Breast epithelium (tissue), 3 donors: ENCODE measurements around the gene CD300E.

Source experiments
- CTCF ChIP-seq, 3 donors: fragments of 450-650 bp; IDR thresholded peaks; one replicate each; pipeline ENCODE4 v1.5.1; 2016 to 2017; ENCODE audit warnings: antibody characterized with exemption in 3 of 3, mild to moderate bottlenecking in 3 of 3, moderate library complexity in 3 of 3
- POLR2A ChIP-seq: fragments of 450-650 bp; IDR thresholded peaks from one replicate; pipeline ENCODE4 v1.6.1; 2016; ENCODE audit warnings: antibody characterized with exemption, mild to moderate bottlenecking, moderate library complexity

DNA sequence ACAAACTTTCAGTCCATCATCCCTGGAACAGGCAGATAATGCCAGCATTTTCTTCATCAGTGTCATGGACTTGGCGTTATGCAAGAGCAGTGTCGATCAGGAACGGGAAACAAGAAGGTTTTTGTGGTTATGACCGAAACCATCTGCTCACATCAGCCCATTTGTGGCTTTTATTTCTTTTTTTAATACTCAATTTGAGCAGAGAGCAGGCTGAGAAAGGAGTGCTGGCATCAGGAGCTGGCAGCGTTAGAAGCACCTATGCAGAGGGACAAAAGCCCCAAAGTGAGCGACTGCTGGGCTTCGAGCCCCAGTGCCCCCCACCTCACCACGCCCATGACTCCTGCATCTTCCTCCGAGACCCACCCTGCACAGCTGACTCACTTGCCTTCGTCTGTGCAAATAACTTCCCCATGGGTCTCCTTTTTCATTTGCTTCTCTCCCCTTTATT, 16.2 kb upstream of the CD300E start:
- TF ChIP-seq CTCF (IDR thresholded peaks at IDR 0.05) (no peak), POLR2A (no peak)
